ENCODE results near the gene COL5A1.

The COL5A1 gene

DNA sequence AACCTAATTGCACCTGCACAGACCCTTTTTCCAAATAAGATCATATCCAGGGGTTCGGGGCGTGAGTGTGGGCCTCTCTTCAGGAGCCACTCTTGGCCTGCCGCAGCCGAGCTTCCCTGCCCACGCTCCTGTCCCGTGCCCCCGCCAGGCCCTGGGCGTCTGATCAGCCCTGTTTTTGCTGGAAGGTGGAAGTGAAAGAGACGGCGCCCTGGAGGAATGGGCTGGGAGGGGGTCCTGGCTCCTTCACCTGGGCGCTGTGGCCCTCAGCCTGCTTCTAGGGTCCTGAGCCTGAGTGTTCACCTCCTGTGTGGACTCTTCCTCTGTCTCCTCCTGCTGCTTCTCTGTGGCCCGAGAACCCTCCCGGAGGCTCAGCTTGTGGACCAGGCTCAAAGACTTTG is 11.2 kb upstream of the COL5A1 start:
- CTCF ChIA-PET, result no interaction called here

DNA sequence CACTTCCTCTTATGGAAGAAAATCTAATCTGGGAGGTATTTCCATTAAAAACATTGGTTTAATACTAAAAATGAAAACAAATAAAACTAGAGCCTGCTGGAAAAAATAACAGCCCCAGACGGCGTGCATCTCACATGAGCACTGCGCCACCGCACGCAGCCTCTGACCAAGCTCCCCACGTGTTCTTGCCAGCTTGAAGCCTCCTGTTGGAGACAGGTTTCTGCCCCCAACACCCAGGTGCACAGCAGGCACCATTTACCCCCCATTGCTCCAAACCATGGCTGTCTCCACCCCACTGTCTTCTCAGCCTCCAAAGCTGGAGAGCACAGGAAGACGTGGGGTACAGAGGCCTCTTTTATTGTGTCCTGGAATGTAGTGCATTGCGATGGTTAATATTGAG is 10.7 kb upstream of the COL5A1 start:
- TF ChIP-seq CTCF (IDR thresholded peaks at IDR 0.05; ENCODE audit: control extremely low read depth, extremely low read depth, low read depth, missing control alignments), result no peak
- CTCF ChIA-PET, result no interaction called here
- DNase-seq (ENCODE audit: extremely low spot score), result no peak
- POLR2A ChIA-PET, result no interaction called here

More for the DNA sequence above, 11.2 kb upstream of the COL5A1 start:
- DNase-seq (ENCODE audit: extremely low spot score), result no peak
- TF ChIP-seq CTCF (IDR thresholded peaks at IDR 0.05; ENCODE audit: control extremely low read depth, extremely low read depth, low read depth, missing control alignments), result no peak
- POLR2A ChIA-PET, result no interaction called here

DNA sequence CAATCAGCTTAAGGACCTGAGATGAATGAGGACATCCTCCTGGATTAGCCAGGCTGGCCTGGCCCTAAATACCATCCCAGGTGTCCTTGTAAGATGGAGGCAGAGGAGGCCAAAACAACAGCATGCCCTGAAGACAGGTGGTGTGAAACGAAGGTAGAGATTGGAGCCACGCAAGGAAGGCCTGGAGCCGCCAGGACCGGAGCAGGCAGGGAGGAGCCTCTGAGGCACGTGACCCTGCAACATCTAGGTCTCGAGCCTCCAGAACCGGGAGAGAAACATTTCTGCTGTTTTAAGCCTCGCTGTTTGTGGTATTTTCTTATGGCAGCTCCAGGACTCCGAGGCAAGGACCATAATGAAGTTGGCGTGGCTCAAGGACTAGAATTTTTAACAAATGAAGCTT is 9.7 kb upstream of the COL5A1 start:
- no peak for TF ChIP-seq CTCF (IDR thresholded peaks at IDR 0.05; ENCODE audit: control extremely low read depth, extremely low read depth, low read depth, missing control alignments)
- no peak for DNase-seq (ENCODE audit: extremely low spot score)
- ChIA-PET CTCF (no interaction called here), POLR2A (no interaction called here)

- CTCF ChIA-PET, result no interaction called here
- TF ChIP-seq CTCF (IDR thresholded peaks at IDR 0.05; ENCODE audit: control extremely low read depth, extremely low read depth, low read depth, missing control alignments), result no peak
- POLR2A ChIA-PET, result no interaction called here
- DNase-seq (ENCODE audit: extremely low spot score), result no peak
Measured at GRCh38 chr9:134632329-134632728, 9.3 kb upstream of the COL5A1 start.

DNA sequence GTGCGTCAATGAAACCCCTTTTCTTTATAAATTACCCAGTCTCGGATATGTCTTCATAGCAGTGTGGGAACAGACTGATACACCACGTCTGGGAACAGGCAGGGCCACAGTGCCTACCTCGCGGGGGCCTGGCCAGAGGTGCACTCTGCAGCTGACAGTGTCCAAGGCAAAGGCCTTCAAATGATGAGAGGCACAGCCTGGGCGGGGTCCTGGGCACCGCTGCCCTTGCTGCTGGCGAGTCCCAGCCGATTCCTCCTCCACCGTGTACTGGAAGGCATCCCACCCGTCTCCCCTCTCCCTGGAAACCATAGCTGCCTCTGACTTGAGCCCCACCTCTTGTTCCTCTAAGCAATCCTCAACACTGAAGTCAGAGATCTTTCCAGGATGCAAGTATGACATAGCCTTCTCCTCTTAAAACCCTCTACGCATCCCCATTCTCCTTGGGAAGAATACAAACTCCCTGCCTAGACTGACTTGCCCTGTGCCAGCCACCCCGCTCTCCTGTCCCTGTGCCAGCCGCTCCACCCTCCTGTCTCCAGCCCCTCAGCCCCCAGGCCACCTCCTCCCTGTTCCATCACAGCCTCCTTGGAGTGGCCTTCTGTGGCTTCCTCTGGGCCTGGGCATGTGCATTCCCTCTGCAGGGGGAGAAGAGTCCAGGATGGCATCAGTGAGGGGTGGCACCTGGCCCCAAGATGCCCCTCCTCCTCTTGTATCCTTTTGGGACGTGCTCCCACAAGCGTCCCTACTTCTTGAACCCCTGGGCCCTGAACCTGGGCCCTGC is 8.1 kb upstream of the COL5A1 start:
- no peak for DNase-seq (ENCODE audit: extremely low spot score)
- CTCF ChIA-PET, result no interaction called here
- POLR2A ChIA-PET, result no interaction called here
- no peak for TF ChIP-seq CTCF (IDR thresholded peaks at IDR 0.05; ENCODE audit: control extremely low read depth, extremely low read depth, low read depth, missing control alignments)

GRCh38 chr9:134634176-134634575 is 7.4 kb upstream of the COL5A1 start:
- POLR2A ChIA-PET, result no interaction called here
- TF ChIP-seq CTCF (IDR thresholded peaks at IDR 0.05; ENCODE audit: control extremely low read depth, extremely low read depth, low read depth, missing control alignments), result no peak
- CTCF ChIA-PET, result no interaction called here
- DNase-seq (ENCODE audit: extremely low spot score), result no peak
